Loucy (cell line): ENCODE results near the gene ESPL1.

Source experiments
- H2AFZ ChIP-seq: fragments of 200-600 bp; sonication (generic); 2 replicates; pipeline ENCODE4 v1.6.0; 2016; ENCODE audit warnings: antibody characterized with exemption, mild to moderate bottlenecking, low read length, moderate library complexity
- H3F3A ChIP-seq: fragments of 200-600 bp; 2 replicates; pipeline ENCODE4 v1.6.0; 2016; ENCODE audit warnings: antibody characterized with exemption, low read depth, mild to moderate bottlenecking
- H3K27me3 ChIP-seq: fragments of 200-600 bp; sonication (generic); 2 replicates; pipeline ENCODE4 v1.6.1; 2014; ENCODE audit warnings: low read length, mild to moderate bottlenecking; ENCODE audit not compliant: insufficient read depth, poor library complexity, severe bottlenecking
- H3K36me3 ChIP-seq: fragments of 200-600 bp; sonication (generic); 2 replicates; pipeline ENCODE4 v1.6.1; 2016; ENCODE audit warnings: low read length; ENCODE audit not compliant: insufficient read depth
- H3K4me1 ChIP-seq: fragments of 200-600 bp; sonication (generic); 2 replicates; pipeline ENCODE4 v1.5.1; 2014; ENCODE audit warnings: low read length, mild to moderate bottlenecking; ENCODE audit not compliant: insufficient read depth, poor library complexity, severe bottlenecking
- H3K4me2 ChIP-seq: fragments of 200-600 bp; sonication (generic); 2 replicates; pipeline ENCODE4 v1.6.0; 2014; ENCODE audit warnings: antibody characterized with exemption, low read length, low read depth, mild to moderate bottlenecking; ENCODE audit not compliant: poor library complexity, severe bottlenecking
- H3K4me3 ChIP-seq: fragments of 200-600 bp; sonication (generic); 2 replicates; pipeline ENCODE4 v1.5.1; 2014; ENCODE audit warnings: low read length, mild to moderate bottlenecking, mixed read lengths; ENCODE audit not compliant: poor library complexity, severe bottlenecking
- H3K79me2 ChIP-seq: fragments of 200-600 bp; sonication (generic); 2 replicates; pipeline ENCODE4 v1.6.1; 2014; ENCODE audit warnings: low read length; ENCODE audit not compliant: insufficient read depth
- H3K9ac ChIP-seq: fragments of 200-600 bp; sonication (generic); 2 replicates; pipeline ENCODE4 v1.6.0; 2014; ENCODE audit warnings: mild to moderate bottlenecking, low read depth, low read length, moderate library complexity; ENCODE audit not compliant: poor library complexity, severe bottlenecking
- H3K9me2 ChIP-seq: fragments of 200-600 bp; sonication (generic); replicated peaks from 2 replicates; pipeline ENCODE4 v1.6.1; 2016; ENCODE audit warnings: low read depth, low read length, mixed read lengths
- H3K9me3 ChIP-seq: fragments of 200-600 bp; sonication (generic); 2 replicates; pipeline ENCODE4 v1.6.1; 2014; ENCODE audit warnings: mild to moderate bottlenecking, antibody characterized with exemption, low read length, low read depth; ENCODE audit not compliant: insufficient read depth
- H4K20me1 ChIP-seq: fragments of 200-600 bp; sonication (generic); 2 replicates; pipeline ENCODE4 v1.6.0; 2014; ENCODE audit warnings: antibody characterized with exemption, low read length, mild to moderate bottlenecking; ENCODE audit not compliant: insufficient read depth, poor library complexity, severe bottlenecking
- EZH2phosphoT487 ChIP-seq: fragments of 200-600 bp; IDR thresholded peaks from 2 replicates; pipeline ENCODE4 v1.6.1; 2018; ENCODE audit warnings: antibody characterized with exemption, mild to moderate bottlenecking, moderate library complexity, borderline replicate concordance
- TF ChIP-seq, protein P1 (sequence below): fragments of 200-600 bp; sonication (generic); conservative IDR thresholded peaks from 2 replicates; pipeline ENCODE4 v1.5.1; 2014; ENCODE audit warnings: mild to moderate bottlenecking, antibody characterized with exemption, low read length

The ESPL1 gene

GRCh38 chr12:53255996-53256395 lies 12.1 kb upstream of the ESPL1 start:
- peaks cover 41% of the 10 kb centered on the region for H3K4me1 ChIP-seq
- H3K79me2 ChIP-seq: peaks cover 24% of the 10 kb centered on the region
- H3K36me3 ChIP-seq: no peaks in the 10 kb centered on the region
- no peaks in the 10 kb centered on the region for H3F3A ChIP-seq
- H3K9me2 ChIP-seq: no peaks in the 10 kb centered on the region
- peak overlapping the region; percentile 8 for H3K4me2 ChIP-seq
- H4K20me1 ChIP-seq: no peaks in the 10 kb centered on the region
- H2AFZ ChIP-seq: no peak overlapping the region
- TF ChIP-seq, protein P1, sequence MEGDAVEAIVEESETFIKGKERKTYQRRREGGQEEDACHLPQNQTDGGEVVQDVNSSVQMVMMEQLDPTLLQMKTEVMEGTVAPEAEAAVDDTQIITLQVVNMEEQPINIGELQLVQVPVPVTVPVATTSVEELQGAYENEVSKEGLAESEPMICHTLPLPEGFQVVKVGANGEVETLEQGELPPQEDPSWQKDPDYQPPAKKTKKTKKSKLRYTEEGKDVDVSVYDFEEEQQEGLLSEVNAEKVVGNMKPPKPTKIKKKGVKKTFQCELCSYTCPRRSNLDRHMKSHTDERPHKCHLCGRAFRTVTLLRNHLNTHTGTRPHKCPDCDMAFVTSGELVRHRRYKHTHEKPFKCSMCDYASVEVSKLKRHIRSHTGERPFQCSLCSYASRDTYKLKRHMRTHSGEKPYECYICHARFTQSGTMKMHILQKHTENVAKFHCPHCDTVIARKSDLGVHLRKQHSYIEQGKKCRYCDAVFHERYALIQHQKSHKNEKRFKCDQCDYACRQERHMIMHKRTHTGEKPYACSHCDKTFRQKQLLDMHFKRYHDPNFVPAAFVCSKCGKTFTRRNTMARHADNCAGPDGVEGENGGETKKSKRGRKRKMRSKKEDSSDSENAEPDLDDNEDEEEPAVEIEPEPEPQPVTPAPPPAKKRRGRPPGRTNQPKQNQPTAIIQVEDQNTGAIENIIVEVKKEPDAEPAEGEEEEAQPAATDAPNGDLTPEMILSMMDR: no peak
- TF ChIP-seq EZH2phosphoT487: no peak
- H3K27me3 ChIP-seq: no peaks in the 10 kb centered on the region
- no peak overlapping the region for H3K4me3 ChIP-seq
- no peak overlapping the region for H3K9ac ChIP-seq
- no peaks in the 10 kb centered on the region for H3K9me3 ChIP-seq

- TF ChIP-seq, protein P1: no peak
- no peak for TF ChIP-seq EZH2phosphoT487
- Histone ChIP-seq H3F3A (no peaks in the 10 kb centered on the region), H3K9me2 (no peaks in the 10 kb centered on the region), H3K9me3 (no peaks in the 10 kb centered on the region), H3K4me2 (no peak overlapping the region), H3K9ac (no peak overlapping the region), H3K27me3 (no peaks in the 10 kb centered on the region), H4K20me1 (no peaks in the 10 kb centered on the region), H3K36me3 (no peaks in the 10 kb centered on the region), H3K4me3 (no peak overlapping the region), H3K79me2 (peaks cover 6% of the 10 kb centered on the region; the same call in 1 of the 2 replicates), H3K4me1 (peaks cover 20% of the 10 kb centered on the region), H2AFZ (no peak overlapping the region)
These were observed 9.3 kb upstream of the ESPL1 start for GRCh38 chr12:53258541-53259539.

DNA sequence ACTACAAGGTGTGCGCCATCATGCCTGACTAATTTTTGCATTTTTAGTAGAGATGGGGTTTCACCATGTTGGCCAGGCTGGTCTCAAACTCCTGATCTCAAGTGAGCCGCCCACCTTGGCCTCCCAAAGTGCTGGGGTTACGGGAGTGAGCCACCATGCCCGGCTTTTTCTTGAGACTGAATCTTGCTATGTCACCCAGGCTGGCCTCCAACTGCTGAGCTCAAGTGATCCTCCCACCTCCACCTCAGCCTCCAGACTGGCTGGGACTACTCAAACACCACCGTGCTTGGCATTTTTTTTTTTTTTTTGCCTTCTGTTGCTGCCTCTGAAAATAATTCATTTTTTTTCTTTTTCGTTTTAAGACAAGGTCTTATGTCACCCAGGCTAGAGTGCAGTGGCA lies 8.2 kb upstream of the ESPL1 start:
- H3K27me3 ChIP-seq: no peaks in the 10 kb centered on the region
- no peaks in the 10 kb centered on the region for H3F3A ChIP-seq
- no peaks in the 10 kb centered on the region for H3K79me2 ChIP-seq
- no peak overlapping the region for H3K4me2 ChIP-seq
- H3K9ac ChIP-seq: no peak overlapping the region
- H3K4me1 ChIP-seq: peaks cover 17% of the 10 kb centered on the region
- no peaks in the 10 kb centered on the region for H3K36me3 ChIP-seq
- H4K20me1 ChIP-seq: no peaks in the 10 kb centered on the region
- H3K9me3 ChIP-seq: no peaks in the 10 kb centered on the region
- H3K9me2 ChIP-seq: no peaks in the 10 kb centered on the region
- H3K4me3 ChIP-seq: no peak overlapping the region
- no peak overlapping the region for H2AFZ ChIP-seq
- TF ChIP-seq, protein P1: no peak
